Breast epithelium (tissue), 3 donors: Measurements from ENCODE around the gene MYO1D.

Experiments
- POLR2A ChIP-seq: fragments of 450-650 bp; IDR thresholded peaks from one replicate; pipeline ENCODE4 v1.6.1; 2016; ENCODE audit warnings: antibody characterized with exemption, mild to moderate bottlenecking, moderate library complexity
- TF ChIP-seq, protein P1 (sequence below), 3 donors: fragments of 450-650 bp; IDR thresholded peaks; one replicate each; pipeline ENCODE4 v1.5.1; 2016 to 2017; ENCODE audit warnings: antibody characterized with exemption in 3 of 3, mild to moderate bottlenecking in 3 of 3, moderate library complexity in 3 of 3

DNA sequence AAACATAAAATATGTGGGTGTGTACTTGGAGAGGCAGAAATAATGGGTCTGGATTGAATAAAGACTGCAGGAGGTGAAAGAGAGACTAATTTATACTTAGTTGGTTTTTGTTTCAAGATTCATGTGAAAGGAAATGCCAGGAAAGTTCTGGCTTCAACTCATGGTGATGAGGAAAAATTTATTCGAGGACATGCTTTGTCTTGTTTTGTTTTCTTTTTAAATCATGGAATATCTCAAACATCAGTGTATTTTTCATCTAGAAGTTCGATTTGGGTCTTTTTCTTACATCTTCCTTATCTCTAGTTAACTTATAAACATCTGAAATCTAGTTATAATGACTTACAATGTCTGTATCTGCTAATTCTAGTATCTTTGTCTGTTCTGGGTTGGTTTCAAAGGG, 275.1 kb downstream of the MYO1D start:
- TF ChIP-seq POLR2A = no peak
- TF ChIP-seq, protein P1, sequence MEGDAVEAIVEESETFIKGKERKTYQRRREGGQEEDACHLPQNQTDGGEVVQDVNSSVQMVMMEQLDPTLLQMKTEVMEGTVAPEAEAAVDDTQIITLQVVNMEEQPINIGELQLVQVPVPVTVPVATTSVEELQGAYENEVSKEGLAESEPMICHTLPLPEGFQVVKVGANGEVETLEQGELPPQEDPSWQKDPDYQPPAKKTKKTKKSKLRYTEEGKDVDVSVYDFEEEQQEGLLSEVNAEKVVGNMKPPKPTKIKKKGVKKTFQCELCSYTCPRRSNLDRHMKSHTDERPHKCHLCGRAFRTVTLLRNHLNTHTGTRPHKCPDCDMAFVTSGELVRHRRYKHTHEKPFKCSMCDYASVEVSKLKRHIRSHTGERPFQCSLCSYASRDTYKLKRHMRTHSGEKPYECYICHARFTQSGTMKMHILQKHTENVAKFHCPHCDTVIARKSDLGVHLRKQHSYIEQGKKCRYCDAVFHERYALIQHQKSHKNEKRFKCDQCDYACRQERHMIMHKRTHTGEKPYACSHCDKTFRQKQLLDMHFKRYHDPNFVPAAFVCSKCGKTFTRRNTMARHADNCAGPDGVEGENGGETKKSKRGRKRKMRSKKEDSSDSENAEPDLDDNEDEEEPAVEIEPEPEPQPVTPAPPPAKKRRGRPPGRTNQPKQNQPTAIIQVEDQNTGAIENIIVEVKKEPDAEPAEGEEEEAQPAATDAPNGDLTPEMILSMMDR (IDR thresholded peaks at IDR 0.05) = no peak
